GM13976 (cell line): ENCODE results near the gene SSNA1.

ENCODE experiments used
- DNase-seq: peaks from one replicate; pipeline ENCODE4 v3.0.0; 2012; ENCODE audit warnings: low spot score
- CTCF ChIP-seq: IDR thresholded peaks from 2 replicates; pipeline ENCODE4 v1.5.1; 2012; ENCODE audit warnings: borderline replicate concordance, mild to moderate bottlenecking; ENCODE audit not compliant: insufficient read depth; ENCODE audit errors: extremely low read depth, missing control alignments, control extremely low read depth
- in situ Hi-C: fragments of 300-500 bp; cut with MboI; formaldehyde crosslinking; loops from one replicate; pipeline ENCODE4 v1.12.0; 2022; ENCODE audit warnings: low sequenced_read_pairs, mixed read lengths, inconsistent platforms; ENCODE audit not compliant: unreplicated experiment

SSNA1 gene

GRCh38 chr9:137148242-137148641 lies 40.2 kb upstream of the SSNA1 start:
- DNase-seq = no peak
- in situ Hi-C loops = no loop called here
- no peak for TF ChIP-seq CTCF

DNA sequence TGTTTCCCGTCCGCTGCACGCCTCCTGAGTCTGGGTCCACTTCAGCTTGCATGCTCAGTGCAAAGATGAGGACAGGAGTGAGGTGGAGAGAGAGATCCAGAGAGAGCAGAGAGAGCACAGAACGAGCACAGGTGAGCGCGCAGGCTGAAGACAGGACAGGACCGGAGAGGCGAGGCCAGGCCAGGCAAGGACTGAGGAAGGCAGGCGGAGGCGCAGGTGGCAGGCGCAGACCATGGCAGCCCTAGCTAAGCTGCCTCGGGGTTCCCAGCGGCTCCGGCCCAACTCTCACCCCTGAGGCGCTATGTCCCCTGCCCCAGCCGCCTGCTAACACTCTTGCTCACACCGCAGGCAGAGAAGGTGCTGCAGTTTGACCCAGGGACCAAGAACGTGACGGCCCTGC lies 39.8 kb upstream of the SSNA1 start:
- TF ChIP-seq CTCF = no peak
- in situ Hi-C loops = no loop called here
- DNase-seq = no peak

- in situ Hi-C loops = no loop called here
- DNase-seq = no peak
- no peak for TF ChIP-seq CTCF
Observed at GRCh38 chr9:137149363-137149762, 39.1 kb upstream of the SSNA1 start.

DNA sequence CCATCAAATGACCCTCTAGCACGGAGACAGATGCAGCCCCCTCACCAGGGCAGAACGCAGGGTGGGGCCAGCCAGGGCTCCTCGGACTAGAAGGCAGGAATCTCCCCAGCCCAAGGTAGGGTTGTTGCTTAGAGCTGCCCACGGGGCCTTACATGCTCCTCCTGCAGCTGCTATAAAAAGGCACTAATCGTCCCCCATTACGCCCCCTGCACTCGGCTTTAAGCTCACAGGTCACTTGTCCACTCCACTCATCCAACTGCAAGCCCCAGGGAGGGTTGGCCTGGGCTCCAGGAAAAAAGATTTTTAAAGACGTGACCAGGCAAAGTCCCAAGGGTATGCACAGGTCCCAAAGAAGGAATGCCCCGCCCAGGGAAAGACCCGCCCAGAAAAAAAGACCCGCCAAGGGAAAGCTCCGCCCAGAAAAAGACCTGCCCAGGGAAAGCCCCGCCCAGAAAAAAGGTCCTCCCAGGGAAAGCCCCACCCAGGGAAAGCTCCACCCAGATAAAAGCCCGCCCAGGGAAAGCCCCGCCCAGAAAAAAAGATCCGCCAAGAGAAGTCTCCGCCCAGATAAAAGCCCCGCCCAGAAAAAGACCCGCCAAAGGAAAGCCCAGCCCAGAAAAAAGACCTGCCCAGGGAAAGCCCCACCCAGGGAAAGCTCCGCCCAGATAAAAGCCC lies 38.4 kb upstream of the SSNA1 start:
- in situ Hi-C loops = no loop called here
- no peak for TF ChIP-seq CTCF
- DNase-seq = peak; percentile 90

- TF ChIP-seq CTCF = no peak
- in situ Hi-C loops = no loop called here
- peak; percentile 91 for DNase-seq
Observed at GRCh38 chr9:137150617-137151457, 37.6 kb upstream of the SSNA1 start.

GRCh38 chr9:137152844-137153405 lies 35.6 kb upstream of the SSNA1 start:
- in situ Hi-C loops = no loop called here
- TF ChIP-seq CTCF = no peak
- DNase-seq = no peak
